ENCODE data around the gene LNX2.

Gene LNX2

GRCh38 chr13:27605099-27605498 lies 15.2 kb downstream of the LNX2 start:
- DNase-seq = no peak

- no peak for DNase-seq
Measured at GRCh38 chr13:27601803-27602202, 18.5 kb downstream of the LNX2 start.

GRCh38 chr13:27601208-27601607 lies 19.1 kb downstream of the LNX2 start:
- no peak for DNase-seq

- DNase-seq = no peak
Measured at GRCh38 chr13:27600711-27601110, 19.6 kb downstream of the LNX2 start.

- no peak for DNase-seq
Measured at GRCh38 chr13:27599845-27600553, 20.3 kb downstream of the LNX2 start.

- DNase-seq = no peak
Measured at GRCh38 chr13:27599096-27599495, 21.2 kb downstream of the LNX2 start.

GRCh38 chr13:27595055-27595811 lies 25.1 kb downstream of the LNX2 start:
- no peak for DNase-seq

- DNase-seq = no peak
Measured at GRCh38 chr13:27593267-27593666, 27.1 kb downstream of the LNX2 start.

GRCh38 chr13:27592865-27593264 lies 27.5 kb downstream of the LNX2 start:
- no peak for DNase-seq

- no peak for DNase-seq
Measured at GRCh38 chr13:27588405-27588804, 31.9 kb downstream of the LNX2 start.

- DNase-seq = no peak
Measured at GRCh38 chr13:27587095-27587746, 33.1 kb downstream of the LNX2 start.

GRCh38 chr13:27583645-27584044 lies 36.7 kb downstream of the LNX2 start:
- no peak for DNase-seq

GRCh38 chr13:27578121-27579030 lies 42.0 kb downstream of the LNX2 start:
- no peak for DNase-seq

- no peak for DNase-seq
Measured at GRCh38 chr13:27574661-27575060, 45.7 kb downstream of the LNX2 start.

- DNase-seq = no peak
Measured at GRCh38 chr13:27573265-27573664, 47.1 kb downstream of the LNX2 start.

- no peak for DNase-seq
Measured at GRCh38 chr13:27572234-27572901, 48.0 kb downstream of the LNX2 start.

- no peak for DNase-seq
Measured at GRCh38 chr13:27570906-27571305, 49.4 kb downstream of the LNX2 start.

- DNase-seq = no peak
Measured at GRCh38 chr13:27569405-27569804, 50.9 kb downstream of the LNX2 start.

GRCh38 chr13:27565818-27566217 lies 54.5 kb downstream of the LNX2 start:
- no peak for DNase-seq

GRCh38 chr13:27562457-27562856 lies 57.9 kb downstream of the LNX2 start:
- no peak for DNase-seq

- no peak for DNase-seq
Measured at GRCh38 chr13:27559719-27560118, 60.6 kb downstream of the LNX2 start.

GRCh38 chr13:27556109-27556508 lies 64.2 kb downstream of the LNX2 start:
- no peak for DNase-seq

All from activated CD4-positive, alpha-beta T cell treated with anti-CD3 and anti-CD28 coated beads for 4 hours (primary cell).